ENCODE results near the gene XNDC1N.

The XNDC1N gene, protein sequence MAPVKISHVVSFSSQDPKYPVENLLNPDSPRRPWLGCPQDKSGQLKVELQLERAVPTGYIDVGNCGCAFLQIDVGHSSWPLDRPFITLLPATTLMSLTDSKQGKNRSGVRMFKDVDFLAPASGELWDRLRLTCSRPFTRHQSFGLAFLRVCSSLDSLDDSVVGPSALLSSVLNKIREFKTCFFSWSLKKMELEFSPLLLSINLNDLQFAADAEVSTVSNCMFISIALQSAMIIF

DNA sequence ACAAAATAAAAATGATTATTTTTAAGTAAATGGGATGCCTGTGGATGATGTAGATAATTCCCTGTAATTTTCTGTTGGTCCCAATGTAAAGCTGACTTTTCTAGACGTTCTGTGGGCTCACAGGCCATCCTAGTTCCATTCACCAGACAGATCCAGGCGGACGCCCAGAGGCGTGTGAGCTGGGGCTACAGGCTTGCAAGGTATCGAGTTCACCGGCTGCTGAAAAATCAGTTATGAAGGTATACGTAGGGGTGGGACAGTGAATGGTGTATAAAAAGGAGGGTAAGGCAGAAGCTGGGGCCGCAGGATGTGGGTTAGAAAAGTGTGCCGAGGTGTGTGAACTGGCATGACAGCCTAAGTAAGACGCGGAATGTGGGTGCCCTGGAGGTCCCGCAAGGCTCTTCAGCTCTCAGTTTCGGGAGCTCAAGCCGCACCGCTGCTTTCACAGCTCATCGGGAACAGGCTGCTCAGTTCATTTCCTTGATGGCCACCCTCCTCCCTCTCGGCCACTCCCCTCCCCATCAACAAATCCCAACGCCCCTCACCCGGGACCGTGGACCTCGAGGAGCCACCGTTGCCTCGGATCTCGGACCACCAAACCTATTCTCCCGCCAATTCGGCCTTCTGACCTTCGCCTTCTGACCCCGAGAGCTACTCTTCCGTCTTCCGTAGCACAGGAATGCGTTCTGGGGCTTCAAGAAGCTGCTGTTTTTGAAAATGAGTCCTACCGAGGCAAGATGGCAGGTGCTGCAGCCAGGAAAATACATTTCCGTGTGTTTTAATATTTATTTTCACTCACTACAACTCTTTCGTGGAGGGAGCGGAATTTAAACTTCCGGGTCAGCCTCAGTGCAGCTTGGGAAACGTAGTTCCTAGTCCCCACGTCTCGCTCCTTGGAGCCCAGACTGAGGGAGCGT is at the start of gene XNDC1N:
TSS of gene XNDC1N (minus strand) at position 775 of the 917 bp plus-strand sequence. CDS start 5,241 bp downstream, outside the sequence.
- peak within 1 kb of the TSS; percentile 97 for H3K4me3 Mint-ChIP-seq
- H3K27ac Mint-ChIP-seq = peak within 1 kb of the TSS; percentile 99
- peak; percentile 84 for DNase-seq
- peaks cover 47% of the 10 kb centered on the region for H3K4me1 Mint-ChIP-seq (ENCODE audit: low read depth)
- H3K36me3 Mint-ChIP-seq (ENCODE audit: low read depth) = peaks cover 58% of the 10 kb centered on the region
- no peaks in the 10 kb centered on the region for H3K9me3 Mint-ChIP-seq
- no peaks in the 10 kb centered on the region for H3K27me3 Mint-ChIP-seq

DNA sequence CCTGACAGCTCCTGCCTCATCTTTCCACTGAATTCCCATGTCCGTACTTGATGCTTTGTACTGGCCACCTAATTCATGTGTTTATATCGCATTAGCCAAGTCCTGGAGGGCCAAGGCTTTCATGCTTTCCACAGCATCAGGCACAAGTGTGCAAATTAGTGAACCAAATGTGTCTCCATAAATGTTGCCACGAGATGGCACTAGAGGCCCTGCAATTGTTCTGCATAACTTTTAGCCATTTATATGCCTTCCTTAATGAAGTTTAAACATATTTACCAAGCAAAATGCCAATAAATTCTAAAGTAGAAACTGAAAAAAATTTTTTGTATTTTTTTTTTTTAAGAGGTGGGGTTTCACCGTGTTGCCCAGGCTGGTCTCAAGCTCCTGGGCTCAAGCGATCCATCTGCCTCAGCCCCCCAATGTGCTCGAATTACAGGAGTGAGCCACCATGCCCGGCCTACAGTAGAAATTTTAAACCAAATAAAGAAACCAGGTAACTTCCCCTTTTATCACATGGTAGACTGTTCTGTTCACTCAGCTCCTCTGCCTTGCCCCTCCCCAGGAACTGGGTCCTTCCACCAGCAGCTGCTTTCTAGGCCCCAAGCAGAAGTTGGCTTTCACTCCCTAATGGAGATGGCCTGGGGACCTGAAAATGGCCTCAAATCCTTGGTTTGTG is 49.5 kb upstream of the XNDC1N start:
- Mint-ChIP-seq H3K4me3 (no peak overlapping the region), H3K9me3 (no peaks in the 10 kb centered on the region), H3K36me3 (ENCODE audit: low read depth) (peaks cover 53% of the 10 kb centered on the region), H3K27ac (no peak overlapping the region), H3K27me3 (no peaks in the 10 kb centered on the region), H3K4me1 (ENCODE audit: low read depth) (no peaks in the 10 kb centered on the region)
- peak; percentile 38 for DNase-seq

DNA sequence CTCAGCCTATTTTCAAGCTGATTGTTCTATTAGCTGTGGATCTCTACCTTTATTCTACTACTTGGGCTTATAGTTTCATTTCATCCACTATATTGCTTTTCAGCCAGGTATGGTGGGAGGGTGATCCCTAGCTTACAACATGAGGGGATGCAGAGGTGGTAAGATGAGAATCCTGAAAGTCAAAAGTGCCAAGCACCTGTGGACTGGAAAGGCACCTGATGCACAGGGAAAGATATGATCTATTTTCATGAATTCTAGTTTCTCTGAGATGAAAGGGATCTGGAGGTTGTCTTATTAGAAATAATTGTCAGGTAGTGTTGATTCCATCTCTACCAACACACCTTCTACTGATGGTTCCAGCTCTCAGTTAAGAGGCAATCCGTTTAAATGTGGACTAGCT is 48.7 kb upstream of the XNDC1N start:
- Mint-ChIP-seq H3K36me3 (ENCODE audit: low read depth) (peaks cover 52% of the 10 kb centered on the region), H3K9me3 (no peaks in the 10 kb centered on the region)

DNA sequence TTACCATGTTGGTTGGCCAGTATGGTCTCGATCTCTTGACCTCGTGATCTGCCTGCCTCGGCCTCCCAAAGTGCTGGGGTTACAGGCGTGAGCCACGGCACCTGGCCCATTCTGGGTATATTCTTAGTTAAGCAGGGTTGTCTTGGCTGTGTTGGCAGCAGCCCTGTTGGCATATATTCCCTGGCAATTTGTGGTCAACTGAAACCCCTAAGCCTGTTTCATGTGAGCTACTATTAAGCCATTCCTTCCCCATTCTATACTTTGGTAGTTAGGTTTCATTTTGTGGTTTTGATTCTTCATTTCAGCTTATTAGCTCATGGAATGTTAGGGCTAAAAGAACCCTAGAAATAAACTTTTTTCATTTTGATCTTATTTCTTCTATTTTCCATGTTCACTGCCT is 48.2 kb upstream of the XNDC1N start:
- H3K27me3 Mint-ChIP-seq = no peaks in the 10 kb centered on the region
- H3K27ac Mint-ChIP-seq = peak overlapping the region; percentile 15
- no peaks in the 10 kb centered on the region for H3K9me3 Mint-ChIP-seq
- H3K36me3 Mint-ChIP-seq (ENCODE audit: low read depth) = peaks cover 54% of the 10 kb centered on the region
- no peak for DNase-seq
- H3K4me1 Mint-ChIP-seq (ENCODE audit: low read depth) = no peaks in the 10 kb centered on the region
- no peak overlapping the region for H3K4me3 Mint-ChIP-seq

More for the DNA sequence above, 48.7 kb upstream of the XNDC1N start:
- H3K4me1 Mint-ChIP-seq (ENCODE audit: low read depth) = no peaks in the 10 kb centered on the region
- DNase-seq = no peak
- no peak overlapping the region for H3K4me3 Mint-ChIP-seq
- no peaks in the 10 kb centered on the region for H3K27me3 Mint-ChIP-seq
- peak overlapping the region; percentile 16 for H3K27ac Mint-ChIP-seq

DNA sequence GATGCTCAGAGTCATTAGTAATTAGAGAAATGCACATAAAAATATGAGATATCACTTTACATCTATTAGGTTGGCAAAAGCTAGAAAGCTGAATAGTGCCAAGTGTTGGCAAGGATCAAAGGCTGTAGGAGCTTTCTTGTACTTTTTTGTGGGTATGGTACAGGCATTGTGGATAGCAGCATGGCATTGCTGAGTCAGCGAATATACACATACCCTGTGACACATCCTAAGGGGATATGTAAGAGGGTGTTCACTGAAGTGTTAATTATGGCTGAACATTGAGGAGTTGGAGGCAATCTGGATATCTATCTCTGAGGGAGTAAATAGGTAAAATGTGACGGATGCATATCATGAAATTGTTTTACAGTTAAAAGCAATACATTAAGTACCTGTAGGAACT is 43.3 kb upstream of the XNDC1N start:
- H3K4me3 Mint-ChIP-seq = no peak overlapping the region
- no peak overlapping the region for H3K27ac Mint-ChIP-seq

DNA sequence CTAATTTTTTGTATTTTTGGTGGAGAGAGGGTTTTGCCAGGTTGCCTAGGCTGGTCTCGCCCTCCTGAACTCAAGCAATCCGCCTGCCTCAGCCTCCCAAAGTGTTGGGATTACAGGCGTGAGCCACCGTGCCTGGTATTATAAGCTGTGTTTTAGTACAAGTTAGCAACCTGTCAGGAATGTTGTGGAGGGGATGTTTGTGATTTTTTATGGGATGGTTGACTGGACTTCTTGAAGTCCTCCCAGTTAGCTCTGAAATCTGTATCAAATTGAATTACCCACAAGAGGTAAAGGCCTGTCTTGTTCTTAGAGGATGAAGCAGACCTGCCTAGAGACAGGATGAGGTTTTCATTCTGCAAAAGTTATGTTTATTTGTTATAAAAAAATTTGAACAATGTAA is 36.2 kb upstream of the XNDC1N start:
- peaks cover 2% of the 10 kb centered on the region for H3K9me3 Mint-ChIP-seq
- H3K27me3 Mint-ChIP-seq = no peaks in the 10 kb centered on the region
- peaks cover 28% of the 10 kb centered on the region for H3K4me1 Mint-ChIP-seq (ENCODE audit: low read depth)
- H3K36me3 Mint-ChIP-seq (ENCODE audit: low read depth) = peaks cover 74% of the 10 kb centered on the region
- no peak overlapping the region for H3K4me3 Mint-ChIP-seq
- no peak for DNase-seq
- no peak overlapping the region for H3K27ac Mint-ChIP-seq

More for the DNA sequence above, 43.3 kb upstream of the XNDC1N start:
- Mint-ChIP-seq H3K36me3 (ENCODE audit: low read depth) (peaks cover 47% of the 10 kb centered on the region), H3K27me3 (no peaks in the 10 kb centered on the region), H3K9me3 (no peaks in the 10 kb centered on the region), H3K4me1 (ENCODE audit: low read depth) (peaks cover 8% of the 10 kb centered on the region)
- DNase-seq = no peak

DNA sequence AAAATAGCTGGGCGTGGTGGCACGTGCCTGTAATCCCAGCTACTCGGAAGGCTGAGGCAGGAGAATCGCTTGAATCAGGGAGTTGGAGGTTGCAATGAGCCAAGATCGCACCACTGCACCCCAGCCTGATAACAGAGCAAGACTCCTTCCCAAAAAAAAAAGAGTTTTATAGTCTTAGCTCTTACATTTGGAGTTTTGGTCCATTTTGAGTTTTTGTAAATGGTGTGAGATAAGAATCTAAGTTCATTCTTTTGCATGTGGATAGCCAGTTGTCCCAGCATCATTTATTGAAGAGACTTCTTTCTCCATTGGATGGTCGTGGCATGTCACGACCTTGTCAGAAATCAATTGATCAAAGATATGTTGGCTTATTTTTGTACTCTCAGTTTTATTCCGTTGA is 35.1 kb upstream of the XNDC1N start:
- no peak for DNase-seq
- H3K27ac Mint-ChIP-seq = no peak overlapping the region
- H3K9me3 Mint-ChIP-seq = peaks cover 2% of the 10 kb centered on the region
- no peak overlapping the region for H3K4me3 Mint-ChIP-seq
- H3K4me1 Mint-ChIP-seq (ENCODE audit: low read depth) = peaks cover 28% of the 10 kb centered on the region
- peaks cover 81% of the 10 kb centered on the region for H3K36me3 Mint-ChIP-seq (ENCODE audit: low read depth)
- no peaks in the 10 kb centered on the region for H3K27me3 Mint-ChIP-seq

DNA sequence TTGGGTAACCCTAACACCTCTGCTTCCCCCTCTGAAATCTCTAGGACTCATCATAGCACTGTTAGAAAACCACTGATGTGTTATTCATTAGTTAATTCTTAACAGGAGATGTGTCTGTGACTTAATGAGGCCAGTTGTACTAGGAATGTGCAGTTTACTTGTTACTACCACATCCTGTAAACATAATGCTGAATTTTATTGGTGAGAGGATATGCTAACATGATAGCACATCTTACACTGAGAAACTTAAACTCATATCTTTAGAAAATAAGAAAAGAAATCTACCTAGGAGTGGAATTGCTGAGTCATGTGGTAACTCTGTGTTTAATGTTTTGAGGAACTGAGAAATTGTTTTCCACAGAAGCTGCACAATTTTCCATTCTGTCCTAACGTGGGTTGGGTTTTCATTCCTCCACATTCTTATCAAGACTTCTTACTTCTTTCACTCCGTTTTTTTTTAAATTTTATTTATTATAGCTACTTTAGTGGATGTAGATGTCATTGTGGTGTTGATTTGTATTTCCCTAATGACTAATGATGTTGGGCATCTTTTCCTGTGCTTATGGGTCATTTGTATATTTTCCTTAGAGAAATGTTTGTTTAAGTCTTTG is 34.1 kb upstream of the XNDC1N start:
- Mint-ChIP-seq H3K4me3 (peak overlapping the region; percentile 50), H3K36me3 (ENCODE audit: low read depth) (peaks cover 80% of the 10 kb centered on the region), H3K9me3 (peaks cover 2% of the 10 kb centered on the region), H3K27me3 (no peaks in the 10 kb centered on the region), H3K27ac (peak overlapping the region; percentile 90), H3K4me1 (ENCODE audit: low read depth) (peaks cover 28% of the 10 kb centered on the region)
- DNase-seq = no peak

DNA sequence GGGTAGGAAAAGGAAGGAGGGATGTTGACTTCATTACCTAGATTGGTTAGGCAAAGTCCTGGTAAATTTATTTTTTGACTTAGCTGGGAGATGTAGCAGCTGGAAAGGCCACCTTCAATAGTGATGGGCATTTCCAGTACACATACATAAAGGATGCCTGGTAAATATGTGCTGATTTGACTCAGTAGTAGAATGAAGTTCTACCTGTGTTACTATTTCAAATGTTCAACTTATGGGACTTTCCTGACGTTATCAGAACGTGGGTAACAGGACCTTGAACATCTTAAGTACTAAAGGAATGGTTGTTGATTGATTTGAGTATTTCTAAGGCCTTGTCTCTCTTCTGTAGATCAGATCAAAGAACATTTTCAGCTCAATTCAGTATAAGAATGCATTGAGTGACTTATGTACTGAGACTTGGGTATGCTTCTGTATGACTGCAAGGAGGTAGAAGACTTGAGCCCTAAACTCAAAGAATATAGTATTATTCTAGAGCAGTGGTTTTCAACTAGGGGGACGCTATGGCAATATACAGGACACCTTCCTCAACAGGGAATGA is 27.6 kb upstream of the XNDC1N start:
- H3K4me1 Mint-ChIP-seq (ENCODE audit: low read depth) = peaks cover 30% of the 10 kb centered on the region
- H3K27ac Mint-ChIP-seq = peak overlapping the region; percentile 45
- H3K4me3 Mint-ChIP-seq = no peak overlapping the region
- no peaks in the 10 kb centered on the region for H3K27me3 Mint-ChIP-seq
- H3K36me3 Mint-ChIP-seq (ENCODE audit: low read depth) = peaks cover 45% of the 10 kb centered on the region
- peaks cover 2% of the 10 kb centered on the region for H3K9me3 Mint-ChIP-seq
- DNase-seq = no peak

DNA sequence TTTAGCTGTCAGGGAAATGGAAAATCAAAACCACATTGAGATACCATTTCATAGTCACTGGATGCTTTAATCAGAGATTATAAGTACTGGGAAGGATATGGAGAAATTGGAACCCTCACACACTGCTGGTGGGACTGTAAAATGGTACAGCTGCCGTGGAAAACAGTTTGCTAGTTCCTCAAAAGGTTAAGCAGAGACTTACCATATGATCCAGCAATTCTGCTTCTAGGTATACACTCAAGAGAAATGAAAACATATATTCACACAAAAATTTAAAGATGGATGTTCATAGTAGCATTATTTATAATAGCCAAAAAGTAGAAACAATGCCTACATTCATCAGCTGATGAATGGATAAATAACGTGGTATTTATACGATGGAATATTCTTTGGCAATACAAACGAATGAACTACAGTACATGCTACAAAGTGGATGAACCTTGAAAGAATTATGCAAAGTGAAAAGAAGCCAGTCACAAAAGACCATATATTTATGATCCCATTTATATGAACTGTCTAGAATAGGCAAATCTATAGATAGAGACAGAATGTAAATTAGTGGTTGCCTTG is 23.4 kb upstream of the XNDC1N start:
- Mint-ChIP-seq H3K27ac (no peak overlapping the region), H3K9me3 (no peaks in the 10 kb centered on the region), H3K4me3 (no peak overlapping the region), H3K36me3 (ENCODE audit: low read depth) (peaks cover 26% of the 10 kb centered on the region), H3K4me1 (ENCODE audit: low read depth) (peaks cover 33% of the 10 kb centered on the region), H3K27me3 (no peaks in the 10 kb centered on the region)
- no peak for DNase-seq

DNA sequence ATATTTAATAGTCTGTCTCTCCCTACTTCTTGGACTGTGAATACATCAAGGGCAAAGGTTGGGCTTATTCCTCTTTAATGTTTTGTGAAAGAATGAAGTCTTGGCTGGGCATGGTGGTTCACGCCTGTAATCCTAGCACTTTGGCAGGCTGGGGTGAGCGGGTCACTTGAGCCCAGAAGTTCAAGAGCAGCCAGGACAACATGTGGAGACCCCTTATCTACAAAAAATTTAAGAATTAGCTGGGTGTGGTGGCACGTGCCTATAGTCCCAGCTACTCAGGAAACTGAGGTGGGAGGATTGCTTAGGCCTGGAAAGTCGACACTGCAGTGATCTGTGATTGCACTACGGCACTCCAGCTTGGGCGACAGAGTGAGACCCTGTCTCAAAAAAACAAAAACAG is 20.6 kb upstream of the XNDC1N start:
- Mint-ChIP-seq H3K36me3 (ENCODE audit: low read depth) (peaks cover 45% of the 10 kb centered on the region), H3K9me3 (no peaks in the 10 kb centered on the region)

DNA sequence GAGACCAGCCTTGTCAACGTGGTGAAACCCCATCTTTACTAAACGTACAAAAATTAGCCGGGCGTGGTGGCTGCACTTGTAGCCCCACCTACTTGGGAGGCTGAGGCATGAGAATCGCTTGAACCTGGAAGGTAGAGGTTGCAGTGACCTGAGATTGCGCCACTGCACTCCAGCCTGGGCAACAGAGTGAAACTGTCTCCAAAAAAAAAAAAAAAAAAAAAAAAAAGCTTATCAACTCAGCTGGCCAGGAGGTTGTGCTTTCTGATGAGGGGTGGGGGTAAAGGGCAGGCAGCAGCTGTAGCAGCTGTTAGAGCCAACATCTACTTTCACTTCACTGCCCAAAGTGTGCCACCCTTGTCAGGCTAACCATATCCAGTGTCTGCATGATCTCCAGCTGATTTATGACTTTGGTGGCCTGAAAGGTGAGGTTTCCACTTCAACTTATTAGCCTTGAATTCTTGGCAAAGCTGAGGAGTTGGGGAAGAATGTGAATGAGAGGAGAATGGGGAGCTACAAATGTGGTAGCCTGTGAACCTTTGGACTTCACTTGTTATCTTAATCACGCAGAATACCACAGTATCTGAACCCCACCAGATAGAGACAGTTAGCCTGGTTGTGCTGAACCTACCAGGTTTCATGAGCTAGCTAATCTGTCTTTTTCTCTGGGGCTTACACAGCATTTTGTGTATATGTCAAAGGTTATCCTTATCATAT is 20.1 kb upstream of the XNDC1N start:
- DNase-seq = no peak
- no peak overlapping the region for H3K4me3 Mint-ChIP-seq
- H3K27me3 Mint-ChIP-seq = no peaks in the 10 kb centered on the region
- H3K9me3 Mint-ChIP-seq = no peaks in the 10 kb centered on the region
- H3K36me3 Mint-ChIP-seq (ENCODE audit: low read depth) = peaks cover 46% of the 10 kb centered on the region
- H3K27ac Mint-ChIP-seq = no peak overlapping the region
- H3K4me1 Mint-ChIP-seq (ENCODE audit: low read depth) = peaks cover 30% of the 10 kb centered on the region

More for the DNA sequence above, 20.6 kb upstream of the XNDC1N start:
- no peak for DNase-seq
- Mint-ChIP-seq H3K27ac (no peak overlapping the region), H3K4me1 (ENCODE audit: low read depth) (peaks cover 26% of the 10 kb centered on the region), H3K27me3 (no peaks in the 10 kb centered on the region), H3K4me3 (no peak overlapping the region)

DNA sequence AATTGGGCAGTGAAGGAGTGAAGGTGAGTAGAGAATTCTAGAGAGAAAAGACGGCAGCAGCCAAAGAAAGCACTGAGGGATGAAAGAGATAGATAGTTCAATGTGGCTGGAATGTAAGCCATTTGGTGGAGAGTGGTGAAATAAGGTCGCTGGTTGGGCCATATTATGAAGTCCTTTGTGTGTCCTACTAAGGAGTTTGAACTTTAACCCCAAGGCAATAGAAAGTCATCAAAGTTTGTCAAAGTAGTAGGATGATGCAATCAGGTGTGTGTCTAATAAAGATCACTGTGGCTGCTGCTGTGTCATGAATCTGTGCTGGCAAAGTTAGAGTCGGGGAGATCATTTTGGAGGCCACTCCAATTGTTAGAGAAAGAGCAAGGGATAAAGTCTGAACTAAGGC is 19.1 kb upstream of the XNDC1N start:
- DNase-seq = no peak
- Mint-ChIP-seq H3K27ac (peak overlapping the region; percentile 83), H3K27me3 (no peaks in the 10 kb centered on the region), H3K4me3 (no peak overlapping the region), H3K9me3 (no peaks in the 10 kb centered on the region), H3K36me3 (ENCODE audit: low read depth) (peaks cover 51% of the 10 kb centered on the region), H3K4me1 (ENCODE audit: low read depth) (peaks cover 32% of the 10 kb centered on the region)

All from activated T-cell treated with anti-CD3 and anti-CD28 coated beads, Interleukin-2, amount 50 U/mL, for 24 hours (primary cell).